RWPE1 (cell line): Measurements from ENCODE around the gene SIM1.

Experiments used
- CTCF ChIA-PET: fragments of 350-600 bp; sonication (Branson Sonifier 250); formaldehyde crosslinking; extraction: SDS; loops from one replicate; lab custom pipeline; 2021; lab: Yijun Ruan, JAX
- POLR2A ChIA-PET: fragments of 400-600 bp; formaldehyde crosslinking; extraction: SDS; loops from one replicate; lab custom pipeline; 2020; ENCODE audit warnings: antibody characterized with exemption; ENCODE audit not compliant: low non-redundant PET; lab: Yijun Ruan, JAX
- DNase-seq: peaks from one replicate; pipeline ENCODE4 v3.0.0; 2012; ENCODE audit warnings: low spot score
- H3K27ac ChIP-seq: fragments of 450-650 bp; 2 replicates; pipeline ENCODE4 v1.5.1; 2017
- CTCF ChIP-seq: fragments of 450-650 bp; conservative IDR thresholded peaks from 2 replicates; pipeline ENCODE4 v1.5.1; 2017; ENCODE audit warnings: low read depth, mild to moderate bottlenecking

The SIM1 gene

GRCh38 chr6:100453701-100454521, 10.8 kb downstream of the SIM1 start:
- ChIA-PET CTCF (interaction anchor here (0.6 kb wide), 1 partner anchor 427 kb away, joined by 3 read pairs; no protein-coding TSS in a partner anchor), POLR2A (no interaction called here)
- no peak for TF ChIP-seq CTCF
- DNase-seq = no peak
- no peak overlapping the region for H3K27ac ChIP-seq

GRCh38 chr6:100452998-100453397, 11.7 kb downstream of the SIM1 start:
- POLR2A ChIA-PET = no interaction called here
- TF ChIP-seq CTCF = no peak
- no peak overlapping the region for H3K27ac ChIP-seq
- CTCF ChIA-PET = interaction anchor here (0.6 kb wide), 1 partner anchor 487 kb away, joined by 3 read pairs; no protein-coding TSS in a partner anchor
- no peak for DNase-seq

- no peak for DNase-seq
- no peak overlapping the region for H3K27ac ChIP-seq
- ChIA-PET CTCF (interaction anchor here (0.7 to 0.8 kb wide), 2 partner anchors 9 to 122 kb away, joined by 3 to 4 read pairs; no protein-coding TSS in a partner anchor), POLR2A (no interaction called here)
- no peak for TF ChIP-seq CTCF
These were observed 13.1 kb downstream of the SIM1 start for GRCh38 chr6:100451577-100451976.

GRCh38 chr6:100449239-100449691, 15.5 kb downstream of the SIM1 start:
- ChIA-PET CTCF (interaction anchor here (0.5 kb wide), 1 partner anchor 991 kb away, joined by 5 read pairs; no protein-coding TSS in a partner anchor), POLR2A (no interaction called here)
- no peak for TF ChIP-seq CTCF
- no peak overlapping the region for H3K27ac ChIP-seq
- no peak for DNase-seq

GRCh38 chr6:100447900-100448748, 16.6 kb downstream of the SIM1 start:
- POLR2A ChIA-PET = no interaction called here

More at GRCh38 chr6:100447900-100448748, 16.6 kb downstream of the SIM1 start:
- CTCF ChIA-PET = interaction anchor here (0.6 kb wide), 1 partner anchor 15 kb away, joined by 3 read pairs; no protein-coding TSS in a partner anchor
- H3K27ac ChIP-seq = no peak overlapping the region
- DNase-seq = no peak
- no peak for TF ChIP-seq CTCF
